Measurements from ENCODE around the gene FAAH2.

FAAH2 gene

GRCh38 chrX:57265126-57265525, 21.4 kb upstream of the FAAH2 start:
- TF ChIP-seq GABPA (IDR thresholded peaks at IDR 0.05; ENCODE audit: low read depth) (no peak), CTCF (IDR thresholded peaks at IDR 0.05; ENCODE audit: insufficient read depth, low read length) (no peak), REST (IDR thresholded peaks at IDR 0.05; ENCODE audit: insufficient replicate concordance, low read depth) (no peak), POLR2AphosphoS5 (IDR thresholded peaks at IDR 0.05; ENCODE audit: low read depth) (no peak), SPI1 (IDR thresholded peaks at IDR 0.05; ENCODE audit: borderline replicate concordance, low read depth) (no peak)
- DNase-seq (ENCODE audit: low read depth in 1 of 2, low spot score in 1 of 2): no peak
- Histone ChIP-seq H3K4me3 (replicated peaks; ENCODE audit: insufficient read depth, low read length) (no peak overlapping the region), H3K27me3 (ENCODE audit: insufficient read depth, poor library complexity, severe bottlenecking) (no peaks in the 10 kb centered on the region), H3K27ac (replicated peaks) (no peak overlapping the region)

GRCh38 chrX:57266275-57266674, 20.2 kb upstream of the FAAH2 start:
- TF ChIP-seq GABPA (IDR thresholded peaks at IDR 0.05; ENCODE audit: low read depth): no peak
- no peak for TF ChIP-seq REST (IDR thresholded peaks at IDR 0.05; ENCODE audit: insufficient replicate concordance, low read depth)
- no peak for TF ChIP-seq POLR2AphosphoS5 (IDR thresholded peaks at IDR 0.05; ENCODE audit: low read depth)
- TF ChIP-seq CTCF (IDR thresholded peaks at IDR 0.05; ENCODE audit: insufficient read depth, low read length): no peak
- TF ChIP-seq SPI1 (IDR thresholded peaks at IDR 0.05; ENCODE audit: borderline replicate concordance, low read depth): no peak
- no peaks in the 10 kb centered on the region for H3K27me3 ChIP-seq (ENCODE audit: insufficient read depth, poor library complexity, severe bottlenecking)

GRCh38 chrX:57266871-57267270, 19.6 kb upstream of the FAAH2 start:
- Histone ChIP-seq H3K27me3 (ENCODE audit: insufficient read depth, poor library complexity, severe bottlenecking) (no peaks in the 10 kb centered on the region), H3K4me3 (replicated peaks; ENCODE audit: insufficient read depth, low read length) (no peak overlapping the region), H3K27ac (replicated peaks) (no peak overlapping the region)
- no peak for DNase-seq (ENCODE audit: low read depth in 1 of 2, low spot score in 1 of 2)
- TF ChIP-seq GABPA (IDR thresholded peaks at IDR 0.05; ENCODE audit: low read depth) (no peak), SPI1 (IDR thresholded peaks at IDR 0.05; ENCODE audit: borderline replicate concordance, low read depth) (no peak), CTCF (IDR thresholded peaks at IDR 0.05; ENCODE audit: insufficient read depth, low read length) (no peak), POLR2AphosphoS5 (IDR thresholded peaks at IDR 0.05; ENCODE audit: low read depth) (no peak), REST (IDR thresholded peaks at IDR 0.05; ENCODE audit: insufficient replicate concordance, low read depth) (no peak)

More at GRCh38 chrX:57266275-57266674, 20.2 kb upstream of the FAAH2 start:
- H3K4me3 ChIP-seq (replicated peaks; ENCODE audit: insufficient read depth, low read length): no peak overlapping the region
- no peak overlapping the region for H3K27ac ChIP-seq (replicated peaks)
- DNase-seq (ENCODE audit: low read depth in 1 of 2, low spot score in 1 of 2): no peak
